ENCODE measurements around the gene MYOC.

- TF ChIP-seq, protein P1, sequence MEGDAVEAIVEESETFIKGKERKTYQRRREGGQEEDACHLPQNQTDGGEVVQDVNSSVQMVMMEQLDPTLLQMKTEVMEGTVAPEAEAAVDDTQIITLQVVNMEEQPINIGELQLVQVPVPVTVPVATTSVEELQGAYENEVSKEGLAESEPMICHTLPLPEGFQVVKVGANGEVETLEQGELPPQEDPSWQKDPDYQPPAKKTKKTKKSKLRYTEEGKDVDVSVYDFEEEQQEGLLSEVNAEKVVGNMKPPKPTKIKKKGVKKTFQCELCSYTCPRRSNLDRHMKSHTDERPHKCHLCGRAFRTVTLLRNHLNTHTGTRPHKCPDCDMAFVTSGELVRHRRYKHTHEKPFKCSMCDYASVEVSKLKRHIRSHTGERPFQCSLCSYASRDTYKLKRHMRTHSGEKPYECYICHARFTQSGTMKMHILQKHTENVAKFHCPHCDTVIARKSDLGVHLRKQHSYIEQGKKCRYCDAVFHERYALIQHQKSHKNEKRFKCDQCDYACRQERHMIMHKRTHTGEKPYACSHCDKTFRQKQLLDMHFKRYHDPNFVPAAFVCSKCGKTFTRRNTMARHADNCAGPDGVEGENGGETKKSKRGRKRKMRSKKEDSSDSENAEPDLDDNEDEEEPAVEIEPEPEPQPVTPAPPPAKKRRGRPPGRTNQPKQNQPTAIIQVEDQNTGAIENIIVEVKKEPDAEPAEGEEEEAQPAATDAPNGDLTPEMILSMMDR (IDR thresholded peaks at IDR 0.05; ENCODE audit: poor library complexity) = no peak
- TF ChIP-seq EZH2phosphoT487 (IDR thresholded peaks at IDR 0.05; ENCODE audit: low read depth, severe bottlenecking, unreplicated experiment) (no peak), EZH2 (IDR thresholded peaks at IDR 0.05; ENCODE audit: borderline replicate concordance) (no peak)
Measured at GRCh38 chr1:171666114-171666769, 13.8 kb upstream of the MYOC start.
